K562 (cell line): ENCODE measurements around the gene PDZRN3. TPM values are rescaled to one million over a fixed set of nuclear protein-coding genes. Genes with fewer than 3 reads are reported as not detected.

Source experiments
- ATAC-seq: fragments of 200-7000 bp; cut with Tn5 transposase; 3 replicates; pipeline ENCODE4 v1.9.1; 2020; ENCODE audit warnings: moderate library complexity
- BruUV-seq: library from RNA; stranded (reverse); fragments of 400-500 nt; replicated peaks from 2 replicates; lab custom pipeline; 2021; lab: Mats Ljungman, UMichigan
- CTCF ChIA-PET: fragments of 300-600 bp; formaldehyde crosslinking; extraction: SDS; loops from one replicate; lab custom pipeline; 2021; ENCODE audit warnings: low intra/inter-chr PET ratio; lab: Yijun Ruan, JAX
- POLR2A ChIA-PET: fragments of 300-600, 350-650 bp; sonication (Branson Sonifier 250); formaldehyde crosslinking; extraction: SDS; loops from one replicate; lab custom pipeline; 2021; ENCODE audit warnings: antibody characterized with exemption, inconsistent platforms; lab: Yijun Ruan, JAX
- DNase-seq, 4 experiments: peaks; one replicate each; pipeline versions ENCODE4 v3.0.0 to v3.0.0-alpha.2; 2011 to 2018; ENCODE audit warnings: low spot score in 3 of 4, mixed read lengths in 3 of 4; ENCODE audit errors: extremely low read depth in 1 of 4
- FAIRE-seq: peaks from 2 replicates; lab custom pipeline; 2011; peaks lifted over from hg19 to GRCh38; lab: Jason Lieb, UNC
- H2AFZ ChIP-seq: 2 replicates; pipeline ENCODE4 v1.6.0; 2011; ENCODE audit warnings: low read depth, low read length, control low read depth, inconsistent platforms
- H3K27ac ChIP-seq: fragments of 200-600 bp; 3 replicates; pipeline ENCODE4 v1.8.0; 2011; ENCODE audit warnings: low read depth, mild to moderate bottlenecking, control low read depth, inconsistent platforms, low read length, moderate library complexity, mixed read lengths; ENCODE audit errors: extremely low read depth
- H3K27me3 ChIP-seq, 2 experiments: fragments of 300-600 bp in 1 of 2; 2 replicates in 1 of 2; 3 replicates in 1 of 2; pipeline versions ENCODE4 v1.6.0 to v1.8.0; 2011; ENCODE audit warnings: inconsistent platforms in 2 of 2, low read length in 2 of 2, mild to moderate bottlenecking in 1 of 2, mixed read lengths in 1 of 2, moderate library complexity in 1 of 2; ENCODE audit not compliant: control insufficient read depth in 2 of 2, insufficient read depth in 2 of 2
- H3K36me3 ChIP-seq: fragments of 300-600 bp; 3 replicates; pipeline ENCODE4 v1.8.0; 2011; ENCODE audit warnings: mild to moderate bottlenecking, low read length, inconsistent platforms; ENCODE audit not compliant: control insufficient read depth, insufficient read depth
- H3K4me1 ChIP-seq, 2 experiments: fragments of 200-600 bp in 1 of 2; replicated peaks in 1 of 2; 2 replicates in 1 of 2; 3 replicates in 1 of 2; pipeline versions ENCODE4 v1.5.1 to v1.8.0; 2011; ENCODE audit warnings: inconsistent platforms in 2 of 2, low read length in 2 of 2, mild to moderate bottlenecking in 1 of 2, mixed read lengths in 1 of 2, moderate library complexity in 1 of 2; ENCODE audit not compliant: control insufficient read depth in 2 of 2, insufficient read depth in 2 of 2
- H3K4me2 ChIP-seq: 2 replicates; pipeline ENCODE4 v1.6.1; 2011; ENCODE audit warnings: low read length, control low read depth, inconsistent platforms, mixed read lengths; ENCODE audit not compliant: insufficient read depth
- H3K4me3 ChIP-seq: fragments of 200-600 bp; sonication (generic), shearing (Covaris generic); 2 replicates; pipeline ENCODE4 v1.5.1; 2016; ENCODE audit warnings: control low read depth, inconsistent platforms
- H3K79me2 ChIP-seq: fragments of 200-600 bp; 3 replicates; pipeline ENCODE4 v1.8.0; 2011; ENCODE audit warnings: low read length, inconsistent platforms; ENCODE audit not compliant: control insufficient read depth, insufficient read depth
- H3K9ac ChIP-seq, 2 experiments: 2 replicates each; pipeline versions ENCODE4 v1.6.0 to v1.6.1; 2011; ENCODE audit warnings: low read depth in 2 of 2, low read length in 2 of 2, control low read depth in 1 of 2, inconsistent platforms in 1 of 2, mild to moderate bottlenecking in 1 of 2, mixed read lengths in 1 of 2; ENCODE audit not compliant: insufficient read depth in 1 of 2
- H3K9me1 ChIP-seq: one replicate; pipeline ENCODE4 v1.6.0; 2011; ENCODE audit warnings: inconsistent platforms, mild to moderate bottlenecking, low read length, moderate library complexity; ENCODE audit not compliant: control insufficient read depth, insufficient read depth
- H3K9me3 ChIP-seq: replicated peaks from 2 replicates; pipeline ENCODE4 v1.5.1; 2011; ENCODE audit warnings: low read depth, low read length, inconsistent platforms; ENCODE audit not compliant: control insufficient read depth, insufficient read depth
- H4K20me1 ChIP-seq: replicated peaks from 2 replicates; pipeline ENCODE4 v1.6.1; 2011; ENCODE audit warnings: low read length, inconsistent platforms, mixed read lengths; ENCODE audit not compliant: control insufficient read depth, insufficient read depth
- ADNP ChIP-seq: fragments of 200-800 bp; sonication (Bioruptor generic); IDR thresholded peaks from 2 replicates; pipeline ENCODE4 v1.6.1; 2016; ENCODE audit warnings: missing genetic modification characterization, missing compliant biosample characterization
- MAFK ChIP-seq: IDR thresholded peaks from 2 replicates; pipeline ENCODE4 v1.6.1; 2011; ENCODE audit warnings: low read length, improper control_type of control experiment
- SRSF3 ChIP-seq: fragments of 200-400 bp; formaldehyde crosslinking; IDR thresholded peaks from 2 replicates; pipeline ENCODE4 v1.6.1; 2016; ENCODE audit warnings: mild to moderate bottlenecking, low read length, moderate library complexity; ENCODE audit not compliant: insufficient read depth
- ZBTB11 ChIP-seq, 3 experiments: fragments of 200-800 bp in 1 of 3; fragments of 250-450 bp in 1 of 3; fragments of 450-650 bp in 1 of 3; sonication (Bioruptor Pico) in 1 of 3; sonication (Bioruptor generic) in 1 of 3; formaldehyde crosslinking in 1 of 3; IDR thresholded peaks; 2 replicates each; pipeline versions ENCODE4 v1.6.1 to v1.8.0; 2016 to 2022; ENCODE audit warnings: mild to moderate bottlenecking in 2 of 3, missing genetic modification characterization in 2 of 3, missing compliant biosample characterization in 1 of 3, moderate library complexity in 1 of 3
- ZZZ3 ChIP-seq: fragments of 450-650 bp; IDR thresholded peaks from 2 replicates; pipeline ENCODE4 v1.6.1; 2016; ENCODE audit warnings: antibody characterized with exemption, mild to moderate bottlenecking, moderate library complexity
- WGBS: fragments of 100-300 bp; shearing (Covaris generic); methylation state at CpG from one replicate; pipeline ENCODE4 v1.1.6; 2016; ENCODE audit warnings: low coverage, mixed read lengths; ENCODE audit not compliant: insufficient coverage; ENCODE audit errors: missing lambda C conversion rate; 5-methylcytosine and 5-hydroxymethylcytosine counted together
- in situ Hi-C: fragments of 300-500 bp; cut with MboI; formaldehyde crosslinking; loops from 4 replicates; pipeline ENCODE4 v1.15.0; 2018; ENCODE audit warnings: inconsistent platforms, mixed read lengths
- intact Hi-C: fragments of 100-400 bp; cut with micrococcal nuclease; formaldehyde crosslinking; loops from 2 replicates; pipeline ENCODE4 v1.14.2; 2022
- polyA plus RNA-seq, 8 experiments: library from polyadenylated mRNA; depleted of rRNA in 4 of 8; stranded (reverse) in 5 of 8; unstranded in 3 of 8; fragments of >200 nt; fragmentation: Nextera tagmentation in 2 of 8; fragmentation: Illumina TruSeq in 1 of 8; extraction: Ambion mirVana in 2 of 8; extraction: Trizol in 1 of 8; gene quantifications; 2 replicates each; pipeline versions ENCODE4 v1.2.1 to v1.2.3, GENCODE V29; 2011 to 2014; ENCODE audit warnings: inconsistent platforms in 1 of 8, missing spikeins in 1 of 8
- total RNA-seq, 7 experiments: library from RNA; depleted of rRNA in 6 of 7; stranded (reverse); fragments of >200 nt in 6 of 7; fragmentation: Illumina TruSeq in 2 of 7; extraction: Trizol in 2 of 7; gene quantifications; 2 replicates each; pipeline versions ENCODE4 v1.2.1 to v1.2.3, GENCODE V29; 2011 to 2021; ENCODE audit warnings: low replicate concordance in 1 of 7

Gene PDZRN3
- total and polyA plus RNA-seq, 9 of the 15 experiments (the other 6 are each of a cell fraction or from before 2014, with no cell fraction given): 0.16 TPM; not detected in 8

GRCh38 chr3:73523661-73524060 lies 101.1 kb downstream of the PDZRN3 start:
- Histone ChIP-seq H3K4me2 (no peak overlapping the region), H3K27me3 (no peaks in the 10 kb centered on the region), H2AFZ (no peak overlapping the region), H3K4me3 (no peak overlapping the region), H3K79me2 (no peaks in the 10 kb centered on the region), H3K9ac (no peak overlapping the region), H3K36me3 (no peaks in the 10 kb centered on the region), H3K27ac (no peak overlapping the region), H3K4me1 (no peaks in the 10 kb centered on the region), H3K9me1 (no peaks in the 10 kb centered on the region), H4K20me1 (no peaks in the 10 kb centered on the region), H3K9me3 (no peaks in the 10 kb centered on the region)
- in situ Hi-C loops: no loop called here
- no peak for DNase-seq
- TF ChIP-seq ADNP (no peak), ZBTB11 (CRISPR knock-in tag; IDR thresholded peaks at IDR 0.05) (no peak), ZZZ3 (no peak), MAFK (no peak), SRSF3 (no peak)
- no peak for ATAC-seq
- intact Hi-C loops: no loop called here
- no TSS peak for BruUV-seq
- FAIRE-seq: no peak
- ChIA-PET POLR2A (interaction anchor here (0.6 kb wide), 1 partner anchor 29 kb away, joined by 3 read pairs; no protein-coding TSS in a partner anchor), CTCF (no interaction called here)
- WGBS: 0% methylated on average over 2 of the region's 2 CpGs
